ENCODE data around the gene CAND2.
"Not testable (repeated sequence)": the region's sequence is repeated elsewhere in the genome, so short reads cannot be mapped to it uniquely, and the experiment has no call there.

Gene CAND2

GRCh38 chr3:12866836-12867235 is 70.4 kb downstream of the CAND2 start:
- DNase-seq, result no peak

DNA sequence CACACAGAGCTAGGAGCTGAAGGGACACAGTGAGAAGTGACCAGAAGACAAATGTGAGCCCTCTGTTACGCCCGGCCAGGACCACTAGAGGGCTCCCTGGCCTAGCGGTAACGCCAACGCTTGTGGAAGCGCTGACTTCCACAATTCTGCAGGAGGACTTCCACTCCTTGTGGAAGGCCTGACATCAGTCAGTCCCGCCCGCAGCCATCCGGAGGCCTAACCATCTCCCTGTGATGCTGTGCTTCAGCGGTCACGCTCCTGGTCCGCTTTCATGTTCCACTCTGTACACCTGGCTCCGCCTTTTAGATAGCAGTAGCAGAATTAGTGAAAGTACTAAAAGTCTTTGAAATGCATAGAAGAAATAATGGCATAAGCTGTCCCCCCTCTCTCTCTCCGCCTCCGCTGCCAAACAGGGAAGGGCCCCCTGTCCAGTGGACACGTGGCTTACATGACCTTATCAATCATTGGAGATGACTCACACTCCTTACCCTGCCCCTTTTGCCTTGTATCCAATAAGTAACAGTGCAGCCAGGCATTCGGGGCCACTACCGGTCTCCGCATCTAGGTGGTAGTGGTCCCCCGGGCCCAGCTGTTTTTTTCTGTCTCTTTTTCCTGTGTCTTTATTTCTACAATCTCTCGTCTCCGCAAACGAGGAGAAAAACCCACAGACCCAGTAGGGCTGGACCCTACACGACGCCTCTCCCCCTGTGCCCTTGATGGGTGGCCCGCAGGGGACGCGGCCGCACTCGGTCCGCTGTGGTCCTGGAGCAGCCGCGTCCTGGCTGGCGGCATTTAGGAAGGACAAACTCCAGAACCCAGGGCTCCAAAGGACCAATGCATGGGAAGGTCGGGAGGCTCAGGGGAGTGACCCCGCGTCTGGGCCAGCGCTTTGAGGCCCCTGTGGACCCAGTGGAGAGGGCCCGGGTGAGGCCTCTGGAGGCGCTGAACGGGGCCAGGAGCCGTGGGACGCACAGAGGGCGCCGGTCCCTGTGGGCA is 71.9 kb downstream of the CAND2 start:
- DNase-seq, result peak; percentile 91

- peak; percentile 64 for DNase-seq
Observed at GRCh38 chr3:12869035-12869621, 72.6 kb downstream of the CAND2 start.

- peak; percentile 51 for DNase-seq
Observed at GRCh38 chr3:12870942-12871341, 74.5 kb downstream of the CAND2 start.

GRCh38 chr3:12871404-12871983 is 75.0 kb downstream of the CAND2 start:
- DNase-seq, result no peak

- peak; percentile 61 for DNase-seq
Observed at GRCh38 chr3:12875857-12876836, 79.7 kb downstream of the CAND2 start.

DNA sequence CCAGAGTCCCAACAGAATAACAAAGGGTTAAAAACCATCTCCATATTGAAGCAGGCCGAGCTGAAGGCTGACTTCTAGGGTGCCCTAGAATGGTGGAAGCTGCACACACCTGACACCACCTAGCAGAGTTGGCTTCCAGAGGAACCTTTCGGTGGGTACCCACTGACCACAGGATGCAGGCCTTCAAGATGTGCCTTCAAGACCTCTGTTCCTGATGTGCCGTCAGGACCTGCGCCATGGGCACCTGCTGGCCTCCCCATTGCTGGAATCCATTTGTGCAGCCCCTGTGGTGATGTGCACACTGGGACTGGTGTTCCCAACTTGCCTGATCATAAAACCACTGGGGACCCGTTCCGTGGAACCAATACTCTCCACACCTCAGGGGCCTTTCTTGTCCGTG is 80.6 kb downstream of the CAND2 start:
- DNase-seq, result no peak

DNA sequence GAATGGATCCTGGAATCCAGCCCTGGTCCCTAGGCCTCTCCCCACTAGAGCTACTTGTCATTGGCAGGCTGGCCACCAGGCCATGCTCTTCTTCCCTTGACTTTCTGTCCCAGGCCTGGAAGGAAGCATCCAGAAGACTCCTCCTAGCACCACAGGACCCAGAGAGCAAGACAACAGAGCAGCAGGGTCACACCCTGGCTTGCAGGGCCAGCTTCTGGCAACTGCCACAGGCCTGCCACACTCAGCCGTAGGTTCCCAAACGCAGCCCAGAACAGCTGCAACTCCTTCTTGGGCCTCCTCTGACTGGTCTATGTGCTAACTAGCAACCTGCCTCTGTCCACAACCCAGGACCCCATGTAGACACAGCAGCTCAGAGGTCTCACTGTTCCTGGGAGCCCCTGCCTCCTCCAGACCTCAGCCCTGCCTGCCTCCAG is 81.7 kb downstream of the CAND2 start:
- DNase-seq, result no peak

DNA sequence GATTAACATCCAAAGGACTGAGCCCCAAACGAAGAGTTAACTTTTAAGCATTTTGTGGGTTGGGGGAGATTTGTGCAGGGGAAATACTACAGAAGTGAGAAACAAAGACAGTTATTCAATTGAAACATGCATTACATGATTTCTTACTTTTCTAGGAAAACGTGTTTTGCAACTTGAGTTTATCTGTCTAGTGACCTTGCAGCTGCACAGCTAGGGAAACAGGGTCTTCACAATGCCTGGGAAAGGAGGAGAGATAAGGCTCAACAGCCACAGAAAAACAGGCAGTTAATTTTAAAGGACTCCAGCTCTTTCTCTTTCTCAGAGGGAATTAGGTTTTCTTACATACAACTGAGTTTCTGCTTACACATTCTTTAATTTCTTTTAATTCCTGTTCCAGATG is 82.3 kb downstream of the CAND2 start:
- DNase-seq, result not testable (repeated sequence)

DNA sequence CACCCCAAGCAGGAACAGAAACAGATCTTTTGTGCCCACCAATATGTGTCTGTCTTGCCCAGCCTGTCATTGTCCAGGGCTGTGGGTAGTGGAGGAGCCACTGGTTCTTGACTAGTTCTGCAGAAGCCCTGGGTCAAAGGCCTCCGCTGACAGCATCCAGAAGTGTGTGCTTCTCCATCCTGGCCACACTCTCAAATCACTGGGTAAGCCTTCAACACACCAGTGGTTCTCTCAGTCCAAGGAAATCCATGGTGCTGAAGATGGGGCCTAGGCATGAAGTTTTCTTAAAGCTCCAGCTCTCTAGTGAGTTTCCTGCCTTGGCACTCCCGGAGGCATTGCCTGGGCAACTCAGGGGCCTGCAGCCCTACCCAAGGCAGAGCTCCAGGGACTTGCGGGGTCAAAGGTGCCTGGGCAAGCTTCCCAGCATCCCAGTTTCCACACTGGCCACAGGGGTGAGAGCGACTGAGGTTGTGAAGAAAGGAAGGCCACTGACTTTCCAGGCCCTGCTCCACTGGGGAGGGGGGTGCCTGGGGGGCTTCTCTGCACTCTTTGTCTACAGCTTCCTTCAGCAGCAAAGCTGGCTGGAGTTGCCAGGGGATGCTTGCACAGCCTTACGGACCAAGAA is 82.8 kb downstream of the CAND2 start:
- DNase-seq, result no peak

DNA sequence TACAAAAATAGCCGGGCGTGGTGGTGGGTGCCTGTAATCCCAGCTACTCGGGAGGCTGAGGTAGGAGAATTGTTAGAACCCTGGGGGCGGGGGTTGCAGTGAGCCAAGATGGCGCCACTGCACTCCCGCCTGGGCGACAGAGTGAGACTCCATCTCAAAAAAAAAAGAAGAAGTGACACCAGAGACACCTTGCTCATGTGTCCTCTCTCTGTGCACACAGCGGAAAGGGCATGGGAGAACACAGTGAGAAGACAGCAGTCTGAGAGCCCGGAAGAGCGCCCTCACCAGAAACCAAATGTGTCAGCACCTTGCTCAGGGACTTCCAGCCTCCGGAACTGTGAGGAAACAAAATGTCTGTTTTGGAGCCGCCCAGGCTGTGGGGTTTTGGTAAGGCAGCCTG is 85.4 kb downstream of the CAND2 start:
- not testable (repeated sequence) for DNase-seq

DNA sequence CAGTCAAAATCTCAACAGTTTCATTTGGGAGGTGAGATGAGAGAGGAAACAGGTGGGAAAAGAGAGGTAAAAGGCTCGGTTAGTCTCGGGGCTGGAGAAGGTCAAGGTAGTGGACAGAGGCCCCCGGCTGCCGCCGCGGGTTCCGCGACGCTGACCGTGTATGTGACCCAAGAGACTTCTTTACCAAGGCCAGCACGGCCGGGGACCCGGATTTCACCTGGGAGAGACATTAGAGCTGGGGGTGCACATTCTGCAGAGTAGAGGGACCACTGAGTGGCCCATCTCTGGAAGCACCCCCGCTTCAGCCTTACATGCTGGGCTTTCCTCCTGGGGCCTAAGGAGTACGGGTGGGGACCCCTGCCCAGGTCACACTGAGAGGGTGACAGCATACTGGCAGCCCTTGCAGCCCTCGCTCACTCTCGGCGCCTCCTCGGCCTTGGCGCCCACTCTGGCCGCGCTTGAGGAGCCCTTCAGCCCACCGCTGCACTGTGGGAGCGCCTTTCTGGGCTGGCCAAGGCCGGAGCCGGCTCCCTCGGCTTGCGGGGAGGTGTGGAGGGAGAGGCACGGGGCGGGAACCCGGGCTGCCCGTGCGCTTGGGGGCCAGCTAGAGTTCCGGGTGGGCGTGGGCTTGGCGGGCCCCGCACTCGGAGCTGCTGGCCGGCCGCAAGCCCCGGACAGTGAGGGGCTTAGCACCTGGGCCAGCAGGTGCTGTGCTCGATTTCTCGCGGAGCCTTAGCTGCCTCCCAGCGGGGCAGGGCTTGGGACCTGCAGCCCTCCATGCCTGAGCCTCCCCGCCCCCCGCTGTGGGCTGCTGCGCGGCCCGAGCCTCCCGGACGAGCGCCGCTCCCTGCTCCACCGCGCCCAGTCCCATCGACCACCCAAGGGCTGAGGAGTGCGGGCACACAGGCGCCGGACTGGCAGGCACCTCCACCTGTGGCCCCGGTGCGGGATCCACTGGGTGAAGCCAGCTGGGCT is 86.1 kb downstream of the CAND2 start:
- DNase-seq, result no peak

DNA sequence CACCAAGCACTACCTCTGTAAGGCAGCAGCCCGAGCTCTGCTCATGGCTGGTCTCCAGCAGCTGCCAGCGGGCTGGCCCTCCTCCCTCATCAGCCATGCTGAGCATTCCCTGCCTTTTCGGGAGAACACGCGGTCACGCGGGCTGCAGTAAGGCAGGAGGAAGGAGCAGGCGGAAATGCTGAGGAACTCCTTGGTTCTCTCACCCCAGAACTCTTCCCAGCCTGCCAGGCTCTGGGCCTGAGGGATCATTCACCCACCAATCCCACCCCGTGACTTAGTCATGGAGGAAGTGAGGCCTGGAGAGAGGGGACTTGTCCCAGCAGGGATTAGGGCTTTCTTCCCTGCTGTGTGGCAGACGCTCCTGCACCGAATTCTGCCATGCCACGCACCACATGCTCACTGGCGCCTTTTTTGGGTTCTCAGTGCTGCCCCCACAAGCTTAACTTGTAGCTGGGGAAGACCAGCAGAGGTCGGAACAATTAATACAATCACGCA is 87.8 kb downstream of the CAND2 start:
- no peak for DNase-seq
